ENCODE measurements around the gene MRO. TPM values are rescaled to one million over a fixed set of nuclear protein-coding genes. Genes with fewer than 3 reads are reported as not detected.
"Not testable (repeated sequence)": the region's sequence is repeated elsewhere in the genome, so short reads cannot be mapped to it uniquely, and the experiment has no call there.

Gene MRO
- total RNA-seq, result under 1 TPM; 0.09 to 1.00 (median 0.28) TPM

- H3K4me3 ChIP-seq, result peak within 1 kb of the TSS in 4 of 5 donors; percentile 7 to 16 (median 12)
- ATAC-seq (replicated peaks in 6 of 8), result peak; percentile 70 to 100 (median 99)
- H3K4me1 ChIP-seq (replicated peaks in 1 of 2), result peaks cover 8 to 10% of the 10 kb centered on the region in 2 donors
- in situ Hi-C loops (cut with MboI; ENCODE audit: low pct_unique_long_range_greater_than_20kb in 2 of 9, low sequenced_read_pairs in 9 of 9, unreplicated experiment in 9 of 9), result loop anchor here in 2 of 9 experiments (10.0 to 25.0 kb wide), 2 partner anchors 217 to 225 kb away; partner anchors contain the start of gene SMAD4 (in 1 of the 2)
- no peak within 1 kb of the TSS for H3K27ac ChIP-seq
- WGBS, 10 experiments, result 0 to 16% (median 9%) methylated on average over 5 to 22 of the region's 24 CpGs; no CpG with 5 or more reads in 1 of the 10 experiments
Observed at GRCh38 chr18:50819728-50820378, at the start of gene MRO. MRO (minus strand) TSS chr18:50820016; CDS start chr18:50809400, 10,616 bp downstream.

GRCh38 chr18:50869150-50869549 is 49.3 kb upstream of the MRO start:
- no peak for ATAC-seq (replicated peaks in 6 of 8)
- 38 to 91% (median 73%) methylated on average over 1 to 4 of the region's 4 CpGs; no CpG with 5 or more reads in 4 of the 10 experiments for WGBS, 10 experiments
- H3K27ac ChIP-seq, result no peak overlapping the region

GRCh38 chr18:50866765-50867164 is 46.9 kb upstream of the MRO start:
- in situ Hi-C loops (cut with MboI; ENCODE audit: low pct_unique_long_range_greater_than_20kb in 2 of 9, low sequenced_read_pairs in 9 of 9, unreplicated experiment in 9 of 9), result no loop called here
- H3K4me1 ChIP-seq (replicated peaks in 1 of 2), result no peaks in the 10 kb centered on the region
- no peak overlapping the region for H3K4me3 ChIP-seq
- H3K27ac ChIP-seq, result no peak overlapping the region
- ATAC-seq (replicated peaks in 6 of 8), result no peak

More at GRCh38 chr18:50869150-50869549, 49.3 kb upstream of the MRO start:
- Histone ChIP-seq H3K4me3 (no peak overlapping the region), H3K4me1 (replicated peaks in 1 of 2) (no peaks in the 10 kb centered on the region)
- in situ Hi-C loops (cut with MboI; ENCODE audit: low pct_unique_long_range_greater_than_20kb in 2 of 9, low sequenced_read_pairs in 9 of 9, unreplicated experiment in 9 of 9), result no loop called here

GRCh38 chr18:50863840-50864375 is 44.1 kb upstream of the MRO start:
- in situ Hi-C loops (cut with MboI; ENCODE audit: low pct_unique_long_range_greater_than_20kb in 2 of 9, low sequenced_read_pairs in 9 of 9, unreplicated experiment in 9 of 9), result no loop called here
- Histone ChIP-seq H3K27ac (no peak overlapping the region), H3K4me3 (no peak overlapping the region), H3K4me1 (replicated peaks in 1 of 2) (no peaks in the 10 kb centered on the region)
- ATAC-seq (replicated peaks in 6 of 8), result peak in 1 of 8 experiments; percentile 52
- 40 to 100% (median 79%) methylated on average over 1 to 4 of the region's 4 CpGs; no CpG with 5 or more reads in 1 of the 10 experiments for WGBS, 10 experiments

- ATAC-seq (replicated peaks in 6 of 8), result no peak
- WGBS, 10 experiments, result 57 to 100% (median 89%) methylated on average over 1 to 2 of the region's 2 CpGs; no CpG with 5 or more reads in 2 of the 10 experiments
- no peak overlapping the region for H3K27ac ChIP-seq
Observed at GRCh38 chr18:50862401-50862800, 42.6 kb upstream of the MRO start.

GRCh38 chr18:50861617-50862016 is 41.8 kb upstream of the MRO start:
- no peak for ATAC-seq (replicated peaks in 6 of 8)
- Histone ChIP-seq H3K4me3 (no peak overlapping the region), H3K27ac (no peak overlapping the region), H3K4me1 (replicated peaks in 1 of 2) (no peaks in the 10 kb centered on the region)
- in situ Hi-C loops (cut with MboI; ENCODE audit: low pct_unique_long_range_greater_than_20kb in 2 of 9, low sequenced_read_pairs in 9 of 9, unreplicated experiment in 9 of 9), result no loop called here
- WGBS, 10 experiments, result 100% methylated on average over 1 of the region's 1 CpG; no CpG with 5 or more reads in 5 of the 10 experiments

More at GRCh38 chr18:50862401-50862800, 42.6 kb upstream of the MRO start:
- no peak overlapping the region for H3K4me3 ChIP-seq
- in situ Hi-C loops (cut with MboI; ENCODE audit: low pct_unique_long_range_greater_than_20kb in 2 of 9, low sequenced_read_pairs in 9 of 9, unreplicated experiment in 9 of 9), result no loop called here
- no peaks in the 10 kb centered on the region for H3K4me1 ChIP-seq (replicated peaks in 1 of 2)

GRCh38 chr18:50859793-50860555 is 40.2 kb upstream of the MRO start:
- Histone ChIP-seq H3K4me1 (replicated peaks in 1 of 2) (no peaks in the 10 kb centered on the region), H3K27ac (no peak overlapping the region), H3K4me3 (no peak overlapping the region)
- in situ Hi-C loops (cut with MboI; ENCODE audit: low pct_unique_long_range_greater_than_20kb in 2 of 9, low sequenced_read_pairs in 9 of 9, unreplicated experiment in 9 of 9), result no loop called here
- ATAC-seq (replicated peaks in 6 of 8), result no peak

GRCh38 chr18:50857694-50858093 is 37.9 kb upstream of the MRO start:
- ATAC-seq (replicated peaks in 6 of 8), result peak in 1 of 8 experiments; percentile 45
- Histone ChIP-seq H3K4me1 (replicated peaks in 1 of 2) (no peaks in the 10 kb centered on the region), H3K4me3 (no peak overlapping the region), H3K27ac (no peak overlapping the region)
- in situ Hi-C loops (cut with MboI; ENCODE audit: low pct_unique_long_range_greater_than_20kb in 2 of 9, low sequenced_read_pairs in 9 of 9, unreplicated experiment in 9 of 9), result no loop called here
- 65 to 100% (median 91%) methylated on average over 1 to 3 of the region's 3 CpGs; no CpG with 5 or more reads in 2 of the 10 experiments for WGBS, 10 experiments

GRCh38 chr18:50857166-50857565 is 37.4 kb upstream of the MRO start:
- H3K4me3 ChIP-seq; H3K4me1 ChIP-seq (replicated peaks in 1 of 2); H3K27ac ChIP-seq; ATAC-seq (replicated peaks in 6 of 8); in situ Hi-C loops (cut with MboI; ENCODE audit: low pct_unique_long_range_greater_than_20kb in 2 of 9, low sequenced_read_pairs in 9 of 9, unreplicated experiment in 9 of 9): not testable (repeated sequence)
- WGBS, 10 experiments, result 11 to 89% (median 51%) methylated on average over 1 to 3 of the region's 5 CpGs; no CpG with 5 or more reads in 4 of the 10 experiments

- H3K4me1 ChIP-seq (replicated peaks in 1 of 2), result no peaks in the 10 kb centered on the region
- ATAC-seq (replicated peaks in 6 of 8), result no peak
- in situ Hi-C loops (cut with MboI; ENCODE audit: low pct_unique_long_range_greater_than_20kb in 2 of 9, low sequenced_read_pairs in 9 of 9, unreplicated experiment in 9 of 9), result no loop called here
- no peak overlapping the region for H3K27ac ChIP-seq
- H3K4me3 ChIP-seq, result no peak overlapping the region
- WGBS, 10 experiments, result 64 to 94% (median 82%) methylated on average over 2 to 12 of the region's 13 CpGs; no CpG with 5 or more reads in 1 of the 10 experiments
Observed at GRCh38 chr18:50855976-50856757, 36.4 kb upstream of the MRO start.

GRCh38 chr18:50853863-50854271 is 34.1 kb upstream of the MRO start:
- in situ Hi-C loops (cut with MboI; ENCODE audit: low pct_unique_long_range_greater_than_20kb in 2 of 9, low sequenced_read_pairs in 9 of 9, unreplicated experiment in 9 of 9), result no loop called here
- H3K4me1 ChIP-seq (replicated peaks in 1 of 2), result no peaks in the 10 kb centered on the region
- WGBS, 10 experiments, result 23 to 91% (median 67%) methylated on average over 1 to 6 of the region's 6 CpGs; no CpG with 5 or more reads in 4 of the 10 experiments
- H3K4me3 ChIP-seq, result no peak overlapping the region
- no peak overlapping the region for H3K27ac ChIP-seq
- ATAC-seq (replicated peaks in 6 of 8), result peak in 1 of 8 experiments; percentile 56

GRCh38 chr18:50850307-50851065 is 30.7 kb upstream of the MRO start:
- ATAC-seq (replicated peaks in 6 of 8), result no peak
- Histone ChIP-seq H3K27ac (no peak overlapping the region), H3K4me3 (no peak overlapping the region), H3K4me1 (replicated peaks in 1 of 2) (no peaks in the 10 kb centered on the region)
- in situ Hi-C loops (cut with MboI; ENCODE audit: low pct_unique_long_range_greater_than_20kb in 2 of 9, low sequenced_read_pairs in 9 of 9, unreplicated experiment in 9 of 9), result no loop called here
- WGBS, 10 experiments, result 60 to 100% (median 97%) methylated on average over 1 to 3 of the region's 5 CpGs; no CpG with 5 or more reads in 2 of the 10 experiments

Measured in motor neuron (in vitro differentiated cells).